ENCODE measurements around the gene SAMM50. TPM values are rescaled to one million over a fixed set of nuclear protein-coding genes. Genes with fewer than 3 reads are reported as not detected.

The SAMM50 gene
- total RNA-seq, 1 experiment from 2014 or later, result 40.8 TPM

- TF ChIP-seq FOSL1 (IDR thresholded peaks at IDR 0.05; ENCODE audit: low read depth) (no peak), MAX (IDR thresholded peaks at IDR 0.05) (peak; percentile 89), SRF (IDR thresholded peaks at IDR 0.05; ENCODE audit: low read depth) (no peak), EZH2phosphoT487 (IDR thresholded peaks at IDR 0.05; ENCODE audit: borderline replicate concordance) (no peak), TCF7L2 (IDR thresholded peaks at IDR 0.05; ENCODE audit: borderline replicate concordance, extremely low read depth, insufficient read depth, insufficient read length) (no peak), POLR2A (IDR thresholded peaks at IDR 0.05; ENCODE audit: borderline replicate concordance, extremely low read depth, insufficient read depth, insufficient read length) (peak; percentile 90)
Measured at GRCh38 chr22:43955040-43955882, at the start of gene SAMM50 (continued).

- POLR2A ChIA-PET, result no interaction called here
- H3K36me3 ChIP-seq (ENCODE audit: control insufficient read depth in 1 of 2, insufficient read depth in 2 of 2, low read length in 2 of 2), result no peaks in the 10 kb centered on the region
- intact Hi-C loops (cut with micrococcal nuclease), result no loop called here
- H3K4me2 ChIP-seq (ENCODE audit: low read length), result no peak overlapping the region
- H3K27me3 ChIP-seq (ENCODE audit: insufficient read depth, low read length), result peaks cover 12% of the 10 kb centered on the region; the same call in 1 of the 2 replicates
- peaks cover 0 to 5% of the 10 kb centered on the region in 2 experiments; a peak in 2 of 4 replicates for H3K4me1 ChIP-seq (ENCODE audit: control insufficient read depth in 1 of 2, insufficient read depth in 2 of 2, low read length in 2 of 2)
- ATAC-seq (no peak), DNase-seq (ENCODE audit: low read depth, low spot score) (no peak)
- no peaks in the 10 kb centered on the region for H4K20me1 ChIP-seq (ENCODE audit: insufficient read depth)
- RAD21 ChIA-PET (ENCODE audit: low non-redundant PET in 1 of 2, low total read pairs in 2 of 2, uncharacterized antibody in 2 of 2, unreplicated experiment in 2 of 2), result no interaction called here
- no peak overlapping the region for H3K4me3 ChIP-seq (replicated peaks in 1 of 2; ENCODE audit: low read depth in 1 of 2, low read length in 2 of 2)
- no peak overlapping the region for H3K9ac ChIP-seq (ENCODE audit: low read length)
- no TSS peak for BruUV-seq (replicated peaks)
- no peaks in the 10 kb centered on the region for H3K9me3 ChIP-seq (ENCODE audit: control insufficient read depth in 1 of 2, insufficient read depth in 1 of 2, low read depth in 1 of 2, low read length in 2 of 2)
- H3K9me2 ChIP-seq (ENCODE audit: insufficient read depth), result no peaks in the 10 kb centered on the region
- no peaks in the 10 kb centered on the region for H3K79me2 ChIP-seq (ENCODE audit: insufficient read depth, low read length)
- H2AFZ ChIP-seq (ENCODE audit: low read depth, low read length, poor library complexity, severe bottlenecking), result no peak overlapping the region
- CTCF ChIA-PET, result interaction anchor here (2.0 kb wide), 1 partner anchor 23 kb away, joined by 5 read pairs; no protein-coding TSS in a partner anchor
- no peak for TF ChIP-seq TCF7L2 (IDR thresholded peaks at IDR 0.05; ENCODE audit: borderline replicate concordance, extremely low read depth, insufficient read depth, insufficient read length)
- TF ChIP-seq ZBTB33 (IDR thresholded peaks at IDR 0.05; ENCODE audit: extremely low read depth, insufficient replicate concordance, low read length), result no peak
- TF ChIP-seq SP1 (IDR thresholded peaks at IDR 0.05; ENCODE audit: low read depth), result no peak
- no peak for TF ChIP-seq EGR1 (IDR thresholded peaks at IDR 0.05; ENCODE audit: low read depth)
- TF ChIP-seq CBX3 (IDR thresholded peaks at IDR 0.05; ENCODE audit: low read depth), result no peak
- H3K27ac ChIP-seq (ENCODE audit: low read depth, low read length), result no peak overlapping the region
Measured at GRCh38 chr22:43905681-43906080, 49.6 kb upstream of the SAMM50 start.
